Left ventricle myocardium inferior (tissue), 1 donor: ENCODE measurements around the gene HSBP1L1. TPM values are rescaled to one million over a fixed set of nuclear protein-coding genes. Genes with fewer than 3 reads are reported as not detected.

ENCODE experiments used
- DNase-seq: peaks from one replicate; pipeline ENCODE4 v3.0.0-alpha.2; 2020
- H3K27ac ChIP-seq: fragments of 200-600 bp; replicated peaks from 2 replicates; pipeline ENCODE4 v1.8.0; 2021
- H3K27me3 ChIP-seq: fragments of 200-600 bp; 2 replicates; pipeline ENCODE4 v1.8.0; 2021; ENCODE audit warnings: low read depth
- H3K36me3 ChIP-seq: fragments of 200-600 bp; 2 replicates; pipeline ENCODE4 v1.8.0; 2021
- H3K4me1 ChIP-seq: fragments of 200-600 bp; 2 replicates; pipeline ENCODE4 v1.8.0; 2021
- H3K4me3 ChIP-seq: fragments of 200-600 bp; 2 replicates; pipeline ENCODE4 v1.8.0; 2021; ENCODE audit warnings: mild to moderate bottlenecking, moderate library complexity
- H3K9me3 ChIP-seq: fragments of 200-600 bp; replicated peaks from 2 replicates; pipeline ENCODE4 v1.8.0; 2021
- intact Hi-C: fragments of 100-400 bp; cut with micrococcal nuclease; formaldehyde crosslinking; loops from one replicate; pipeline ENCODE4 v1.11.0; 2022
- total RNA-seq: library from RNA; stranded (reverse); fragmentation: NEBNext Ultra II Directional; extraction: Animal tissue kit (Norgen Biotek cat#: 25700); gene quantifications from one replicate; pipeline ENCODE4 v1.2.1, GENCODE V29; 2021
- TF ChIP-seq, protein P1 (sequence below): fragments of 200-600 bp; IDR thresholded peaks from 2 replicates; pipeline ENCODE4 v1.8.0; 2021; ENCODE audit warnings: antibody characterized with exemption, mild to moderate bottlenecking, borderline replicate concordance
- donor health status: DM: no; HTN: yes; CAD: no; lungs with severe emphysema.

Gene HSBP1L1
- total RNA-seq, 1 donor from 2014 or later = 12.2 TPM

DNA sequence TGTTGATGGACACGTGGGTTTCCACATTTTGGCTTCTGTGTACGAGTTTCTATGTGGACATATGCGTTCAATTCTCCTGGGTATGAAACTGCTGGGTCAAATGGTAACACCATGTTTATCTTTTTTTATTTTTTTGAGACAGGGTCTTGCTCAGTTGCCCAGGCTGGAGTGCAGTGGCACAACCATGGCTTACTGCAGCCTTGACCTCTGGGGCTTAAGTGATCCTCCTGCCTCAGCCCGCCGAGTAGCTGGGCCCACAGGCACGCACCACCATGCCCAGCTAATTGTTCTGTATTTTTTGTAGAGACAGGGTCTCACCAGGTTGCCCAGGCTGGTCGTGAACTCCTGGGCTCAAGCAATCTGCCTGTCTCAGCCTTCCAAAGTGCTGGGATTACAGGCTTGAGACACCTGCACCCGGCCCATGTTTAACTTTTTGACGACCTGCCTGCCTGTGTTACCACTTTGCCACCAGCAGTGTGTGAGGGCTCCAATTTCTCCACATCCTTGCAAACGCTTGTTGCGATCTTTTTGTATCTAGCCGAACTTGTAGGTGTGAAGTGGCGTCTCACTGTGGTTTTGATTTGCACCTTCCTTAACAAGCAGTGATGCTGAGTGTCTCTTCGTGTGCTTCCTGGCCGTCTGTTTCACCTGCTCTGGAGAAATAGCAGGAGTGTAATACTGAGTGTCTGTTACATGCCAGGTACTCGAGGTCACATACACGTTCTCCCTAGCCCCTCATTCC, 6.9 kb downstream of the HSBP1L1 start:
- Histone ChIP-seq H3K4me1 (peaks cover 7% of the 10 kb centered on the region), H3K4me3 (no peak overlapping the region), H3K27me3 (no peaks in the 10 kb centered on the region), H3K27ac (no peak overlapping the region), H3K36me3 (peaks cover 55% of the 10 kb centered on the region), H3K9me3 (no peaks in the 10 kb centered on the region)
- intact Hi-C loops = no loop called here
- TF ChIP-seq, protein P1, sequence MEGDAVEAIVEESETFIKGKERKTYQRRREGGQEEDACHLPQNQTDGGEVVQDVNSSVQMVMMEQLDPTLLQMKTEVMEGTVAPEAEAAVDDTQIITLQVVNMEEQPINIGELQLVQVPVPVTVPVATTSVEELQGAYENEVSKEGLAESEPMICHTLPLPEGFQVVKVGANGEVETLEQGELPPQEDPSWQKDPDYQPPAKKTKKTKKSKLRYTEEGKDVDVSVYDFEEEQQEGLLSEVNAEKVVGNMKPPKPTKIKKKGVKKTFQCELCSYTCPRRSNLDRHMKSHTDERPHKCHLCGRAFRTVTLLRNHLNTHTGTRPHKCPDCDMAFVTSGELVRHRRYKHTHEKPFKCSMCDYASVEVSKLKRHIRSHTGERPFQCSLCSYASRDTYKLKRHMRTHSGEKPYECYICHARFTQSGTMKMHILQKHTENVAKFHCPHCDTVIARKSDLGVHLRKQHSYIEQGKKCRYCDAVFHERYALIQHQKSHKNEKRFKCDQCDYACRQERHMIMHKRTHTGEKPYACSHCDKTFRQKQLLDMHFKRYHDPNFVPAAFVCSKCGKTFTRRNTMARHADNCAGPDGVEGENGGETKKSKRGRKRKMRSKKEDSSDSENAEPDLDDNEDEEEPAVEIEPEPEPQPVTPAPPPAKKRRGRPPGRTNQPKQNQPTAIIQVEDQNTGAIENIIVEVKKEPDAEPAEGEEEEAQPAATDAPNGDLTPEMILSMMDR = no peak
- DNase-seq = no peak

DNA sequence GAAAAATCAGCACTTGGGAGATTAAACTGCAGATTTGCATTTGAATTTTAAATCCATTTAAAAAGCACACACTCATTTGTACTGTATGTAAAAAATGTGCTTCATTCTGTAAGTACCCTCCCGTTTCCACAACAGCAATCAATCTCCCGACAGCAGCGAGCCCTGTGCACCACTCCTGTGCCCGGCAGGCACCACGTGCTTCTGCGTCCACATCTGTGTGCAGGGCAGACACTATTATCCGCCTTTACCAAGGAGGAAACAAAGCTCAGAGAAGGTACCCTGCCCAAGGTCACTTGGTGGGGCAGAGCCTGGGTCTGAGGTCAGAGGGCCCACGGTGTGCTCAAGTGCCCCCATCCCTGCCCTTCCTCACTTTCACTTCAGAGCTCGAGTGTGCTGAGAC, 7.5 kb downstream of the HSBP1L1 start:
- Histone ChIP-seq H3K36me3 (peaks cover 55% of the 10 kb centered on the region), H3K27me3 (no peaks in the 10 kb centered on the region), H3K4me3 (no peak overlapping the region), H3K9me3 (no peaks in the 10 kb centered on the region), H3K4me1 (peaks cover 8% of the 10 kb centered on the region), H3K27ac (no peak overlapping the region)
- no peak for DNase-seq
- intact Hi-C loops = no loop called here
- TF ChIP-seq, protein P1 = no peak

DNA sequence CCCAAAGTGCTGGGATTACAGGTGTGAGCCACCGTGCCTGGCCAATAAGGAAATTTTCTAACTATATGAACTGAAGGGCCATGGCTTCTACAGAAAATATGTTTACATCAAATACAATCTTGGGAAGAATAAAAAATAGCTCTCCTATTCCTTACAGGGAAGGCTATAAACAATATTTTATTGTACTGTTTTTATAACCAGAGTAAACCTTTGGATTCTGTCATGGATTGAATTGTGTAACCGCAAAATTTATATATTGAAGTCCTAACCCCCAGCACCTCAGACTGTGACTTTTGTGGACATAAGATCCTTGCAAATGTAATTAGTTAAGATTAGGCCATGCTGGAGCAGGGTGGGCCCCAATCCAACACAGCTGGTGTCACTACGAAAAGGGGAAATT, 8.3 kb downstream of the HSBP1L1 start:
- intact Hi-C loops = no loop called here
- Histone ChIP-seq H3K9me3 (no peaks in the 10 kb centered on the region), H3K4me3 (no peak overlapping the region), H3K27me3 (no peaks in the 10 kb centered on the region), H3K36me3 (peaks cover 55% of the 10 kb centered on the region), H3K4me1 (peaks cover 8% of the 10 kb centered on the region), H3K27ac (no peak overlapping the region)
- DNase-seq = no peak
- TF ChIP-seq, protein P1 = no peak

DNA sequence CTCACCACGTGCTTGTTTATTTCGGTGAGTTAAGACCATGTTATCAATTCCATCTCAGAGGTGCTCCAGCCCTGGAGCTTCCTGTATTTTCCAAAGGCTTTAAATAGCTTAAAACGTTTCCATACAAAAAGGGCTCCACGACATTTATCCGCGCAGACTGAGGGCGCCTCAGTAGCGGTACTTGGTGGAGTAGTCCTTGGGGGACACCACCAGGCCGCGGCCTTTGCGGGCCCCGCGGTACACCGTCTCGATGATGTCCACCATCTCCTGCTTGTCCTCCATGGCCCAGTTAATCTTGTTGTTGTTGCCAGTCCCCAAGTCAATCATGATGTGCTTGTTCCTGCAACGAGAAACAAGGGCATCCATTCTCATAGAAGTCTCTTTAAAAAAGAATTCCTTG, 9.1 kb downstream of the HSBP1L1 start:
- intact Hi-C loops = no loop called here
- H3K27me3 ChIP-seq = no peaks in the 10 kb centered on the region
- no peaks in the 10 kb centered on the region for H3K9me3 ChIP-seq
- H3K4me3 ChIP-seq = no peak overlapping the region
- no peak for DNase-seq
- peaks cover 15% of the 10 kb centered on the region for H3K4me1 ChIP-seq
- TF ChIP-seq, protein P1 = no peak
- H3K27ac ChIP-seq = no peak overlapping the region
- peaks cover 50% of the 10 kb centered on the region for H3K36me3 ChIP-seq

DNA sequence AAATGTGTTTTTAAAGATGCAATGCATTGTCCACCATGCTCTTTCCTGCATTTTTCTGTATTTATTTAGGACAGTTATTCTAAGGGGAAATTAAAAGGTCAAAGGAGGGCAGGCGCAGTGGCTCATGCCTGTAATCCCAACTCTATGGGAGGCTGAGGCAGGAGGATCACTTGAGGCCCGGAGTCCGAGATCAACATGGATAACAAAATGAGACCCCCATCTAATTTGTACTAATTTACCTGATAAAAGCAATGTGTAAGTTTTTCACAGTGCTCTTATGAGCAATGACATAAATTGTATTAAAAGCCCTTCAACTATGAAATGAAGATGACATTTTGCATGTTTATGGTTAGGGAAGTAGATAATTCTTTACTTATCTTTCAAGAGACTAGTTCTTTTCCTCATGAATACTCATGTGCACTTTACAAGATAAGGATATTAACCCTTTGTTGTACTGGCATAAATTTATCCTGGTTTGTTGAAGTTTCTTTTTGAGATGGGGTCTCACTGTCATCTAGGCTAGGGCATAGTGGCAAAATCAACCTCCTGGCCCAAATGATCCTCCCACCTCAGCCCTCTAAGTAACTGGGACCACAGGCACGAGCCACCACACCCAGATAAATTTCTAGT, 9.7 kb downstream of the HSBP1L1 start:
- peaks cover 46% of the 10 kb centered on the region for H3K36me3 ChIP-seq
- no peak overlapping the region for H3K27ac ChIP-seq
- no peak overlapping the region for H3K4me3 ChIP-seq
- TF ChIP-seq, protein P1 = no peak
- H3K4me1 ChIP-seq = peaks cover 15% of the 10 kb centered on the region
- H3K9me3 ChIP-seq = no peaks in the 10 kb centered on the region
- DNase-seq = no peak
- H3K27me3 ChIP-seq = no peaks in the 10 kb centered on the region
- intact Hi-C loops = no loop called here
